GM23248 (cell line): ENCODE data around the gene MUS81.

ENCODE experiments used
- EZH2 ChIP-seq: fragments of 200-600 bp; sonication (generic); IDR thresholded peaks from 2 replicates; pipeline ENCODE4 v1.6.1; 2018; ENCODE audit warnings: antibody characterized with exemption, mild to moderate bottlenecking; ENCODE audit not compliant: insufficient read depth, poor library complexity, severe bottlenecking
- EZH2phosphoT487 ChIP-seq: fragments of 200-600 bp; sonication (generic); IDR thresholded peaks from 2 replicates; pipeline ENCODE4 v1.6.1; 2018; ENCODE audit warnings: antibody characterized with exemption, moderate library complexity, mild to moderate bottlenecking, low read depth; ENCODE audit not compliant: insufficient read depth

DNA sequence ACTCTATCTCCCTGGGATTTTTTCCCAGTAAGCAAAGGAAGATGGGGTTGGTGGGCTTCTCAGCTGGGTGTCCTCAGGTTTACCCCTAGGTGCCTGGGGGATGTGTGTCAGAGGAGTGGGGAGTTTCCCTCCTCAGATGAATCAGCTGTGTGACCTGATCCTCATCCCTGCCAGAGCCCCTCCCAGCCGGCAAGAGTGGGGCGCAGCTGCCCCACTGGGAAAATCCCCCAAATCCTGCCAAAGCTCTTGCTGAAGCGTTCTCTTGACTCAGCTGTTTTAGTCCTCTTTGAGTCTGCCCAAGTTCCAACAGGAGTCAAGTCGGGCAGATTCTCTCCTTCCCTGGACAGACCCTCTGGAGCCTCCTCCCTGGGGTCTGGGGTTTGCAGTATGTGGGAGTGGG, 52.6 kb downstream of the MUS81 start:
- TF ChIP-seq EZH2 (no peak), EZH2phosphoT487 (no peak)
